ENCODE data around the gene PTPA. TPM values are rescaled to one million over a fixed set of nuclear protein-coding genes. Genes with fewer than 3 reads are reported as not detected.

Gene PTPA
- total and polyA plus RNA-seq, 2 of the 4 experiments (the other 2 are of a cell fraction) = 124 to 149 TPM

GRCh38 chr9:129195606-129196005 lies 84.4 kb downstream of the PTPA start:
- Histone ChIP-seq H3K27ac (ENCODE audit: insufficient read depth, low read length) (no peak overlapping the region), H4K91ac (ENCODE audit: insufficient read depth, low read depth, low read length) (no peak overlapping the region), H2BK120ac (ENCODE audit: low read depth, low read length) (no peak overlapping the region), H3K4me1 (ENCODE audit: control insufficient read depth, insufficient read depth, low read length) (peaks cover 4% of the 10 kb centered on the region; the same call in 1 of the 2 replicates), H3K9me3 (ENCODE audit: control insufficient read depth, insufficient read depth, low read length) (peaks cover 11% of the 10 kb centered on the region), H3K23ac (ENCODE audit: low read depth, low read length) (no peak overlapping the region), H2BK20ac (ENCODE audit: low read depth, low read length) (no peak overlapping the region), H3K79me1 (ENCODE audit: low read depth in 1 of 2, low read length in 2 of 2) (no peaks in the 10 kb centered on the region), H2AFZ (replicated peaks; ENCODE audit: low read length, poor library complexity) (no peak overlapping the region), H3K9ac (ENCODE audit: low read depth, low read length) (no peak overlapping the region), H2AK9ac (replicated peaks; ENCODE audit: low read depth, low read length, poor library complexity) (no peak overlapping the region), H3K56ac (ENCODE audit: extremely low read depth, insufficient read depth, low read length) (no peak overlapping the region), H2BK5ac (ENCODE audit: low read depth, low read length, poor library complexity, severe bottlenecking) (no peak overlapping the region), H3K18ac (ENCODE audit: low read depth, low read length) (no peak overlapping the region), H4K20me1 (ENCODE audit: insufficient read depth, low read length) (no peaks in the 10 kb centered on the region), H2BK15ac (ENCODE audit: low read depth, low read length) (no peak overlapping the region), H3K14ac (replicated peaks; ENCODE audit: low read depth, low read length) (no peak overlapping the region), H3K4me3 (ENCODE audit: insufficient read depth, low read depth, low read length) (no peak overlapping the region), H2AK5ac (ENCODE audit: low read depth, low read length) (no peak overlapping the region), H3K9me1 (ENCODE audit: insufficient read depth, low read length) (no peaks in the 10 kb centered on the region), H3K4ac (ENCODE audit: low read depth, low read length) (no peak overlapping the region), H4K5ac (ENCODE audit: low read depth, low read length) (no peak overlapping the region), H3K27me3 (ENCODE audit: control insufficient read depth, insufficient read depth, low read length) (peaks cover 12% of the 10 kb centered on the region), H3K4me2 (ENCODE audit: low read depth, low read length) (no peak overlapping the region), H4K8ac (ENCODE audit: low read depth in 2 of 2, low read length in 2 of 2) (no peak overlapping the region), H3K36me3 (ENCODE audit: control insufficient read depth, insufficient read depth, low read length) (no peaks in the 10 kb centered on the region)
- DNase-seq (no peak), ATAC-seq (ENCODE audit: low read depth) (no peak)
- WGBS, 2 experiments (ENCODE audit: extremely low coverage in 2 of 2, insufficient read length in 1 of 2) = no CpG with 5 or more reads among the region's 10 CpGs
- dilution Hi-C loops (cut with HindIII; ENCODE audit: low sequenced_read_pairs, unreplicated experiment) = no loop called here
- TF ChIP-seq MXI1 (IDR thresholded peaks at IDR 0.05; ENCODE audit: borderline replicate concordance, low read depth, low read length) = no peak
- no peak for TF ChIP-seq NFE2L2 (IDR thresholded peaks at IDR 0.05; ENCODE audit: low read depth, low read length)
- TF ChIP-seq RCOR1 (IDR thresholded peaks at IDR 0.05; ENCODE audit: insufficient replicate concordance, low read length) = no peak
- TF ChIP-seq SMC3 (IDR thresholded peaks at IDR 0.05; ENCODE audit: low read depth, low read length) = no peak
- no peak for TF ChIP-seq RFX5 (IDR thresholded peaks at IDR 0.05; ENCODE audit: low read depth, low read length)
- TF ChIP-seq RAD21 (IDR thresholded peaks at IDR 0.05; ENCODE audit: low read length) = no peak
- no peak for TF ChIP-seq CTCF (conservative IDR thresholded peaks at IDR 0.05; ENCODE audit: low read depth, low read length)
- TF ChIP-seq MAZ (IDR thresholded peaks at IDR 0.05; ENCODE audit: borderline replicate concordance, low read depth, low read length) = no peak
- TF ChIP-seq BHLHE40 (IDR thresholded peaks at IDR 0.05; ENCODE audit: low read depth, low read length) = no peak
- TF ChIP-seq MAFK (IDR thresholded peaks at IDR 0.05; ENCODE audit: low read depth, low read length) = no peak
- no peak for TF ChIP-seq USF2 (IDR thresholded peaks at IDR 0.05; ENCODE audit: low read depth, low read length)
- no peak for TF ChIP-seq POLR2A (IDR thresholded peaks at IDR 0.05; ENCODE audit: low read depth, low read length)
- no peak for TF ChIP-seq ELK1 (IDR thresholded peaks at IDR 0.05; ENCODE audit: borderline replicate concordance, low read depth, low read length)
- TF ChIP-seq FOS (IDR thresholded peaks at IDR 0.05; ENCODE audit: low read depth, low read length) = no peak
- no peak for TF ChIP-seq CEBPB (IDR thresholded peaks at IDR 0.05; ENCODE audit: low read depth, low read length)
- TF ChIP-seq CHD1 (IDR thresholded peaks at IDR 0.05; ENCODE audit: low read depth, low read length) = no peak
- BruUV-seq (replicated peaks) = no TSS peak
- in situ Hi-C loops (cut with MboI; ENCODE audit: low sequenced_read_pairs) = no loop called here
- intact Hi-C loops (cut with micrococcal nuclease) = no loop called here
- ChIA-PET POLR2A (ENCODE audit: unreplicated experiment) (no interaction called here), CTCF (interaction anchor here (0.6 kb wide), 1 partner anchor 502 kb away, joined by 5 read pairs; no protein-coding TSS in a partner anchor)

Measured in IMR-90 (cell line).